H1 (cell line): ENCODE data around the gene GJD2. TPM values are rescaled to one million over a fixed set of nuclear protein-coding genes. Genes with fewer than 3 reads are reported as not detected.
A peak's percentile ranks its signal among the peaks of the same experiment; 100 is the strongest.

ENCODE experiments used
- CTCF ChIA-PET: fragments of 300-600 bp; sonication (Branson Sonifier 250); formaldehyde crosslinking; loops from one replicate; lab custom pipeline; 2021; ENCODE audit not compliant: partially characterized antibody; lab: Charles Lee
- POLR2A ChIA-PET: fragments of 300-600 bp; sonication (Branson Sonifier 250); formaldehyde crosslinking; loops from one replicate; lab custom pipeline; 2021; ENCODE audit warnings: inconsistent platforms; ENCODE audit not compliant: partially characterized antibody; lab: Charles Lee
- DNase-seq, 2 experiments: peaks; one replicate each; pipeline versions ENCODE4 v3.0.0 to v3.0.0-alpha.2; 2010 to 2022; ENCODE audit warnings: low spot score in 2 of 2, low read depth in 1 of 2, mixed read lengths in 1 of 2
- FAIRE-seq: peaks from 2 replicates; lab custom pipeline; 2011; peaks lifted over from hg19 to GRCh38; lab: Jason Lieb, UNC
- H2AFZ ChIP-seq: 2 replicates; pipeline ENCODE4 v1.8.1; 2012; ENCODE audit warnings: low read length, inconsistent platforms
- H2AK5ac ChIP-seq: 2 replicates; pipeline ENCODE4 v1.6.1; 2013; ENCODE audit warnings: low read depth, low read length
- H2BK120ac ChIP-seq: replicated peaks from 2 replicates; pipeline ENCODE3; 2013; ENCODE audit warnings: low read depth, low read length, inconsistent platforms
- H2BK12ac ChIP-seq: 2 replicates; pipeline ENCODE4 v1.6.1; 2013; ENCODE audit warnings: low read depth, low read length
- H2BK15ac ChIP-seq: 2 replicates; pipeline ENCODE4 v1.6.1; 2013; ENCODE audit warnings: low read length
- H2BK20ac ChIP-seq: 2 replicates; pipeline ENCODE4 v1.6.1; 2013; ENCODE audit warnings: low read length
- H2BK5ac ChIP-seq: 2 replicates; pipeline ENCODE4 v1.6.1; 2013; ENCODE audit warnings: low read depth, low read length
- H3K14ac ChIP-seq: 2 replicates; pipeline ENCODE4 v1.6.1; 2013; ENCODE audit warnings: inconsistent platforms; ENCODE audit not compliant: insufficient read length
- H3K18ac ChIP-seq: 2 replicates; pipeline ENCODE4 v1.6.1; 2013; ENCODE audit warnings: low read length; ENCODE audit errors: extremely low read depth
- H3K23ac ChIP-seq: 2 replicates; pipeline ENCODE4 v1.6.1; 2013; ENCODE audit warnings: inconsistent platforms; ENCODE audit not compliant: insufficient read length
- H3K23me2 ChIP-seq: 2 replicates; pipeline ENCODE4 v1.6.1; 2013; ENCODE audit warnings: low read depth, low read length
- H3K27ac ChIP-seq: 2 replicates; pipeline ENCODE4 v1.6.1; 2011; ENCODE audit warnings: low read depth, low read length, inconsistent platforms
- H3K27me3 ChIP-seq, 4 experiments: replicated peaks in 1 of 4; 1 replicate in 1 of 4; 2 replicates in 3 of 4; pipeline versions ENCODE4 v1.6.1 to v1.8.1; 2011 to 2013; ENCODE audit warnings: low read length in 3 of 4, mild to moderate bottlenecking in 3 of 4, inconsistent platforms in 2 of 4, mixed read lengths in 2 of 4, moderate library complexity in 1 of 4; ENCODE audit not compliant: control insufficient read depth in 3 of 4, insufficient read depth in 3 of 4; ENCODE audit errors: extremely low read depth in 1 of 4
- H3K36me3 ChIP-seq, 4 experiments: 2 replicates each; pipeline versions ENCODE4 v1.6.1 to v1.8.1; 2011 to 2013; ENCODE audit warnings: mild to moderate bottlenecking in 4 of 4, low read length in 3 of 4, moderate library complexity in 2 of 4, control low read depth in 1 of 4, inconsistent platforms in 1 of 4; ENCODE audit not compliant: insufficient read depth in 4 of 4, control insufficient read depth in 2 of 4
- H3K4ac ChIP-seq: replicated peaks from 2 replicates; pipeline ENCODE3; 2013; ENCODE audit warnings: low read length, low read depth, mixed read lengths, inconsistent platforms; ENCODE audit not compliant: insufficient read length
- H3K4me1 ChIP-seq, 4 experiments: replicated peaks in 1 of 4; 1 replicate in 1 of 4; 2 replicates in 3 of 4; pipeline versions ENCODE4 v1.6.1 to v1.8.1; 2011 to 2013; ENCODE audit warnings: low read length in 3 of 4, inconsistent platforms in 2 of 4, mixed read lengths in 1 of 4; ENCODE audit not compliant: insufficient read depth in 4 of 4, control insufficient read depth in 3 of 4
- H3K4me2 ChIP-seq, 2 experiments: 2 replicates each; pipeline versions ENCODE4 v1.6.1 to v1.8.1; 2011 to 2013; ENCODE audit warnings: low read depth in 2 of 2, low read length in 2 of 2, control low read depth in 1 of 2, inconsistent platforms in 1 of 2, mild to moderate bottlenecking in 1 of 2; ENCODE audit not compliant: insufficient read depth in 1 of 2
- H3K4me3 ChIP-seq, 4 experiments: fragments of 200-600, 300-600 bp in 1 of 4; sonication (generic), shearing (Covaris generic), sonication (Bioruptor Twin) in 1 of 4; 2 replicates each; pipeline versions ENCODE4 v1.5.1 to v1.8.1; 2011 to 2016; ENCODE audit warnings: low read length in 4 of 4, low read depth in 3 of 4, control low read depth in 2 of 4, inconsistent platforms in 2 of 4, mild to moderate bottlenecking in 2 of 4, mixed read lengths in 1 of 4, moderate library complexity in 1 of 4; ENCODE audit not compliant: insufficient read depth in 2 of 4; ENCODE audit errors: extremely low read depth in 1 of 4
- H3K56ac ChIP-seq: replicated peaks from 2 replicates; pipeline ENCODE3; 2013; ENCODE audit warnings: low read depth, mild to moderate bottlenecking, mixed read lengths, low read length, inconsistent platforms; ENCODE audit not compliant: insufficient read length
- H3K79me1 ChIP-seq: 2 replicates; pipeline ENCODE4 v1.6.1; 2013; ENCODE audit warnings: low read depth, low read length, control low read depth
- H3K79me2 ChIP-seq, 2 experiments: 2 replicates each; pipeline versions ENCODE4 v1.6.1 to v1.8.1; 2012 to 2013; ENCODE audit warnings: low read length in 2 of 2, mild to moderate bottlenecking in 2 of 2, inconsistent platforms in 1 of 2; ENCODE audit not compliant: insufficient read depth in 2 of 2, control insufficient read depth in 1 of 2
- H3K9ac ChIP-seq, 4 experiments: replicated peaks in 1 of 4; 1 replicate in 1 of 4; 2 replicates in 3 of 4; pipeline versions ENCODE4 v1.6.1 to v1.8.1; 2011 to 2013; ENCODE audit warnings: low read depth in 3 of 4, low read length in 3 of 4, control low read depth in 2 of 4, mild to moderate bottlenecking in 2 of 4, moderate library complexity in 2 of 4, inconsistent platforms in 1 of 4; ENCODE audit errors: extremely low read depth in 1 of 4
- H3K9me3 ChIP-seq, 2 experiments: 2 replicates each; pipeline versions ENCODE4 v1.6.1 to v1.8.1; 2012 to 2013; ENCODE audit warnings: mild to moderate bottlenecking in 2 of 2, moderate library complexity in 2 of 2, control low read depth in 1 of 2, inconsistent platforms in 1 of 2, low read depth in 1 of 2, low read length in 1 of 2, mixed read lengths in 1 of 2; ENCODE audit not compliant: insufficient read depth in 2 of 2
- H4K20me1 ChIP-seq, 2 experiments: replicated peaks in 1 of 2; 2 replicates each; pipeline versions ENCODE3 to v1.8.1; 2011 to 2013; ENCODE audit warnings: inconsistent platforms in 2 of 2, low read length in 2 of 2, mild to moderate bottlenecking in 1 of 2; ENCODE audit not compliant: insufficient read depth in 2 of 2, control insufficient read depth in 1 of 2
- H4K5ac ChIP-seq: 2 replicates; pipeline ENCODE4 v1.6.1; 2013; ENCODE audit warnings: low read length, low read depth, mixed read lengths, inconsistent platforms; ENCODE audit not compliant: insufficient read length
- H4K8ac ChIP-seq: 2 replicates; pipeline ENCODE4 v1.8.0; 2013; ENCODE audit warnings: mild to moderate bottlenecking, moderate library complexity, low read length, inconsistent platforms; ENCODE audit not compliant: insufficient read depth; ENCODE audit errors: extremely low read depth
- H4K91ac ChIP-seq: replicated peaks from 2 replicates; pipeline ENCODE3; 2013; ENCODE audit warnings: low read length, mixed read lengths, inconsistent platforms; ENCODE audit not compliant: insufficient read length
- ASH2L ChIP-seq: fragments of 200-600, 300-600 bp; sonication (generic); IDR thresholded peaks from one replicate; pipeline ENCODE4 v1.7.1; 2017; ENCODE audit warnings: low read length
- EGR1 ChIP-seq: IDR thresholded peaks from 2 replicates; pipeline ENCODE4 v1.6.1; 2011; ENCODE audit warnings: low read depth, low read length, borderline replicate concordance
- POLR2AphosphoS5 ChIP-seq: IDR thresholded peaks from 2 replicates; pipeline ENCODE4 v1.6.1; 2011; ENCODE audit warnings: low read depth, low read length
- TAF1 ChIP-seq: IDR thresholded peaks from 2 replicates; pipeline ENCODE4 v1.6.1; 2011; ENCODE audit warnings: mild to moderate bottlenecking, low read depth, low read length
- WGBS, 2 experiments: shearing (Covaris generic) in 1 of 2; methylation state at CpG; one replicate each; pipeline versions ENCODE4 v1.1.6 to v1.1.7; 2013 to 2015; ENCODE audit warnings: low lambda C conversion rate in 2 of 2, mixed read lengths in 2 of 2, inconsistent platforms in 1 of 2, low coverage in 1 of 2, missing lambda C conversion rate in 1 of 2; ENCODE audit not compliant: insufficient replicate concordance in 2 of 2, insufficient coverage in 1 of 2, insufficient read length in 1 of 2; ENCODE audit errors: extremely low coverage in 1 of 2, missing lambda C conversion rate in 1 of 2; 5-methylcytosine and 5-hydroxymethylcytosine counted together
- polyA plus RNA-seq, 7 experiments: library from polyadenylated mRNA; depleted of rRNA in 3 of 7; stranded (reverse) in 5 of 7; unstranded in 2 of 7; fragments of >200 nt in 5 of 7; fragments of 200-250 nt in 2 of 7; gene quantifications; 1 replicate in 5 of 7; 2 replicates in 1 of 7; 4 replicates in 1 of 7; pipeline versions ENCODE4 v1.2.1 to v1.2.3, GENCODE V29; 2011 to 2013; ENCODE audit warnings: missing spikeins in 2 of 7, mixed read lengths in 2 of 7
- total RNA-seq: library from RNA; stranded (reverse); fragmentation: NEBNext Ultra II Directional; extraction: Animal tissue kit (Norgen Biotek cat#: 25700); gene quantifications from 2 replicates; pipeline ENCODE4 v1.2.1, GENCODE V29; 2021
- TF ChIP-seq, protein P1 (sequence below): IDR thresholded peaks from 2 replicates; pipeline ENCODE4 v1.6.1; 2012; ENCODE audit warnings: inconsistent platforms

The GJD2 gene
- total and polyA plus RNA-seq, 2 of the 8 experiments (the other 6 are each of a cell fraction or from before 2014, with no cell fraction given) = 0.39 to 0.54 TPM

DNA sequence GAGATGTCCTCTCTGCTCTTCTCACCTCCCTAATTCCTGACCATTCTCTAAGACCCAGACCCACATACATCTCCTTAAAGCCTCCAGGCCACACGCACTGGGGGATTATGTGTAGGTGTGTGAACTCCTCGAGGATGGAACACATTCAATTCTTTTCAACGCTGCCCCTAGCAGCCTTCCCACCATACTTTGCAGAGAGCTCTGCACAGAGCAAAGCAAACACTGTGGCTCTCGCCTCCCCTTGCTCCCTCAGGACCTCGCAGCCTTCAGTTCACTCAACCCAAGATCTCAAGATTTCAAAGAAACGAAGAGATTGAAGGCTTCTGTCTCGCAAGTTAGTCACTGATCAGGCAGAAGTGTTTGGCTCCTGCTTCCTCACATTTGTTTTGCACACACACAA lies 34.5 kb upstream of the GJD2 start:
- no peaks in the 10 kb centered on the region for H3K9me3 ChIP-seq
- no peak overlapping the region for H3K4me3 ChIP-seq
- H2BK20ac ChIP-seq = no peak overlapping the region
- no peak overlapping the region for H2BK12ac ChIP-seq
- H4K91ac ChIP-seq = no peak overlapping the region
- no peak overlapping the region for H3K14ac ChIP-seq
- H3K23ac ChIP-seq = no peak overlapping the region
- no peak overlapping the region for H3K9ac ChIP-seq
- CTCF ChIA-PET = interaction anchor here (1.2 kb wide), 1 partner anchor 18 kb away, joined by 4 read pairs; no protein-coding TSS in a partner anchor
- no peak overlapping the region for H2BK15ac ChIP-seq
- no peaks in the 10 kb centered on the region for H4K20me1 ChIP-seq
- no peak overlapping the region for H3K4ac ChIP-seq
- no peak overlapping the region for H3K4me2 ChIP-seq
- TF ChIP-seq TAF1 (no peak), POLR2AphosphoS5 (peak; percentile 39; the same call in 1 of the 2 replicates), ASH2L (no peak), EGR1 (no peak)
- TF ChIP-seq, protein P1, sequence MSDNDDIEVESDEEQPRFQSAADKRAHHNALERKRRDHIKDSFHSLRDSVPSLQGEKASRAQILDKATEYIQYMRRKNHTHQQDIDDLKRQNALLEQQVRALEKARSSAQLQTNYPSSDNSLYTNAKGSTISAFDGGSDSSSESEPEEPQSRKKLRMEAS = no peak
- no peak overlapping the region for H4K8ac ChIP-seq
- no peak for DNase-seq
- H3K4me1 ChIP-seq = no peaks in the 10 kb centered on the region
- H2AK5ac ChIP-seq = no peak overlapping the region
- no peak overlapping the region for H4K5ac ChIP-seq
- H3K23me2 ChIP-seq = no peaks in the 10 kb centered on the region
- H3K36me3 ChIP-seq = peaks cover 0 to 14% (median 0%) of the 10 kb centered on the region in 4 experiments; a peak in 3 of 8 replicates
- POLR2A ChIA-PET = interaction anchor here (1.3 kb wide), 1 partner anchor 13 kb away, joined by 4 read pairs; no protein-coding TSS in a partner anchor
- no peak overlapping the region for H3K27ac ChIP-seq
- peaks cover 0 to 5% (median 1%) of the 10 kb centered on the region in 4 experiments; a peak in 4 of 7 replicates for H3K27me3 ChIP-seq
- no peak overlapping the region for H2BK120ac ChIP-seq
- H3K79me2 ChIP-seq = no peaks in the 10 kb centered on the region
- H3K56ac ChIP-seq = no peak overlapping the region
- no peak for FAIRE-seq
- H2BK5ac ChIP-seq = no peak overlapping the region
- H3K79me1 ChIP-seq = no peaks in the 10 kb centered on the region
- H3K18ac ChIP-seq = no peak overlapping the region
- no peak overlapping the region for H2AFZ ChIP-seq
- 88% methylated on average over 7 of the region's 7 CpGs; no CpG with 5 or more reads in 1 of the 2 experiments for WGBS, 2 experiments
